HepG2 (cell line): ENCODE data around the gene MACROD2. TPM values are rescaled to one million over a fixed set of nuclear protein-coding genes. Genes with fewer than 3 reads are reported as not detected.

ENCODE experiments used
- ATAC-seq: fragments of 200-7000 bp; cut with Tn5 transposase; 3 replicates; pipeline ENCODE4 v1.9.1; 2020; ENCODE audit warnings: mild to moderate bottlenecking, moderate library complexity
- BruUV-seq: library from RNA; stranded (reverse); fragments of 400-500 nt; replicated peaks from 2 replicates; lab custom pipeline; 2021; lab: Mats Ljungman, UMichigan
- CTCF ChIA-PET: fragments of 300-600 bp; formaldehyde crosslinking; extraction: SDS; loops from one replicate; lab custom pipeline; 2021; ENCODE audit warnings: low total read pairs, inconsistent platforms, low intra/inter-chr PET ratio; lab: Yijun Ruan, JAX
- POLR2A ChIA-PET: fragments of 350-600 bp; sonication (Branson Sonifier 250); formaldehyde crosslinking; loops from one replicate; lab custom pipeline; 2020; ENCODE audit warnings: antibody characterized with exemption, inconsistent platforms; lab: Yijun Ruan, JAX
- DNase-seq: peaks from one replicate; pipeline ENCODE4 v3.0.0-alpha.2; 2015; ENCODE audit warnings: low spot score
- FAIRE-seq: peaks from 3 replicates; lab custom pipeline; 2011; peaks lifted over from hg19 to GRCh38; lab: Jason Lieb, UNC
- H2AFZ ChIP-seq: one replicate; pipeline ENCODE4 v1.6.1; 2011; ENCODE audit warnings: low read length, inconsistent platforms
- H3K27ac ChIP-seq: fragments of 300-600 bp; 3 replicates; pipeline ENCODE4 v1.8.0; 2011; ENCODE audit warnings: mixed run types, mild to moderate bottlenecking, mixed read lengths, low read length, inconsistent platforms; ENCODE audit not compliant: insufficient read depth; ENCODE audit errors: extremely low read length
- H3K27me3 ChIP-seq, 2 experiments: fragments of 200-600 bp in 1 of 2; 2 replicates in 1 of 2; 3 replicates in 1 of 2; pipeline versions ENCODE4 v1.6.0 to v1.8.0; 2011; ENCODE audit warnings: low read length in 2 of 2, mild to moderate bottlenecking in 2 of 2, moderate library complexity in 2 of 2, inconsistent platforms in 1 of 2; ENCODE audit not compliant: insufficient read depth in 2 of 2, control insufficient read depth in 1 of 2
- H3K36me3 ChIP-seq, 2 experiments: fragments of 200-600 bp in 1 of 2; replicated peaks in 1 of 2; 2 replicates in 1 of 2; 3 replicates in 1 of 2; pipeline versions ENCODE4 v1.5.1 to v1.8.0; 2011; ENCODE audit warnings: low read length in 2 of 2, inconsistent platforms in 1 of 2; ENCODE audit not compliant: insufficient read depth in 2 of 2, control insufficient read depth in 1 of 2
- H3K4me1 ChIP-seq: 2 replicates; pipeline ENCODE4 v1.5.1; 2012; ENCODE audit warnings: low read length, inconsistent platforms; ENCODE audit not compliant: insufficient read depth
- H3K4me2 ChIP-seq: 2 replicates; pipeline ENCODE4 v1.6.0; 2011; ENCODE audit warnings: low read depth, low read length, inconsistent platforms
- H3K4me3 ChIP-seq, 3 experiments: fragments of 200-600 bp in 1 of 3; sonication (generic), shearing (Covaris generic) in 1 of 3; replicated peaks in 1 of 3; 2 replicates each; pipeline ENCODE4 v1.5.1; 2011 to 2016; ENCODE audit warnings: low read length in 3 of 3, inconsistent platforms in 2 of 3, low read depth in 2 of 3, mild to moderate bottlenecking in 2 of 3, control low read depth in 1 of 3, mixed read lengths in 1 of 3; ENCODE audit not compliant: insufficient read depth in 1 of 3
- H3K79me2 ChIP-seq: one replicate; pipeline ENCODE4 v1.6.1; 2011; ENCODE audit warnings: low read length, inconsistent platforms; ENCODE audit not compliant: insufficient read depth
- H3K9ac ChIP-seq: 2 replicates; pipeline ENCODE4 v1.6.0; 2011; ENCODE audit warnings: mild to moderate bottlenecking, low read depth, low read length, inconsistent platforms; ENCODE audit not compliant: insufficient read depth
- H3K9me3 ChIP-seq: 2 replicates; pipeline ENCODE4 v1.5.1; 2012; ENCODE audit warnings: mild to moderate bottlenecking, low read length
- H4K20me1 ChIP-seq: 2 replicates; pipeline ENCODE4 v1.6.0; 2011; ENCODE audit warnings: inconsistent platforms, mild to moderate bottlenecking, low read length, moderate library complexity; ENCODE audit not compliant: insufficient read depth
- HOXD1 ChIP-seq: sonication (generic); formaldehyde crosslinking; IDR thresholded peaks from 2 replicates; pipeline ENCODE4 v1.5.0; 2020; ENCODE audit warnings: missing genetic modification reagents
- JUNB ChIP-seq: sonication (generic); formaldehyde crosslinking; IDR thresholded peaks from 2 replicates; pipeline ENCODE4 v1.8.0; 2022; ENCODE audit warnings: missing genetic modification reagents, mild to moderate bottlenecking, borderline replicate concordance
- MTA1 ChIP-seq: sonication (generic); formaldehyde crosslinking; IDR thresholded peaks from 2 replicates; pipeline ENCODE4 v1.4.0; 2020; ENCODE audit warnings: missing genetic modification reagents, mild to moderate bottlenecking, borderline replicate concordance
- MYNN ChIP-seq: sonication (generic); formaldehyde crosslinking; IDR thresholded peaks from 2 replicates; pipeline ENCODE4 v1.4.0; 2020; ENCODE audit warnings: mild to moderate bottlenecking, low read depth, missing genetic modification reagents
- NKX3-1 ChIP-seq: sonication (generic); formaldehyde crosslinking; IDR thresholded peaks from 2 replicates; pipeline ENCODE4 v1.5.0; 2020; ENCODE audit warnings: missing genetic modification reagents
- SCMH1 ChIP-seq: sonication (generic); formaldehyde crosslinking; IDR thresholded peaks from 2 replicates; pipeline ENCODE4 v1.9.0; 2021; ENCODE audit warnings: missing genetic modification reagents, mild to moderate bottlenecking, borderline replicate concordance
- STAG1 ChIP-seq: sonication (generic); formaldehyde crosslinking; IDR thresholded peaks from 2 replicates; pipeline ENCODE4 v1.4.0; 2020; ENCODE audit warnings: missing genetic modification reagents
- ZNF17 ChIP-seq: sonication (generic); formaldehyde crosslinking; IDR thresholded peaks from 2 replicates; pipeline ENCODE4 v1.5.0; 2020; ENCODE audit warnings: mild to moderate bottlenecking, missing genetic modification reagents
- WGBS: methylation state at CpG from one replicate; pipeline ENCODE4 v1.1.6; 2017; ENCODE audit warnings: low lambda C conversion rate; 5-methylcytosine and 5-hydroxymethylcytosine counted together
- in situ Hi-C: cut with HindIII; loops from 2 replicates; pipeline ENCODE4 v1.10.0; 2017; ENCODE audit warnings: low pct_unique_long_range_greater_than_20kb; ENCODE audit not compliant: extremely low pct_ligation_motif_present
- intact Hi-C: fragments of 100-400 bp; cut with micrococcal nuclease; formaldehyde crosslinking; loops from one replicate; pipeline ENCODE4 v1.10.0; 2022; ENCODE audit not compliant: unreplicated experiment
- polyA plus RNA-seq, 8 experiments: library from polyadenylated mRNA; depleted of rRNA in 3 of 8; stranded (reverse) in 7 of 8; unstranded in 1 of 8; fragments of >200 nt; fragmentation: Illumina TruSeq in 4 of 8; extraction: Trizol in 4 of 8; gene quantifications; 2 replicates each; pipeline versions ENCODE4 v1.2.1 to v1.2.3, GENCODE V29; 2011 to 2016; ENCODE audit warnings: low read depth in 4 of 8, missing spikeins in 1 of 8, mixed read lengths in 1 of 8; ENCODE audit not compliant: insufficient read depth in 1 of 8
- total RNA-seq, 5 experiments: library from RNA; depleted of rRNA; stranded (reverse); fragments of >200 nt; fragmentation: Illumina TruSeq; extraction: Trizol; gene quantifications; 2 replicates each; pipeline ENCODE4 v1.2.3, GENCODE V29; 2016; ENCODE audit warnings: low read depth in 1 of 5
- TF ChIP-seq, protein P1 (sequence below): sonication (generic); formaldehyde crosslinking; IDR thresholded peaks from 2 replicates; pipeline ENCODE4 v1.5.0; 2020; ENCODE audit warnings: mild to moderate bottlenecking, missing genetic modification reagents, borderline replicate concordance
- TF ChIP-seq, protein P2 (sequence below): sonication (generic); formaldehyde crosslinking; IDR thresholded peaks from 2 replicates; pipeline ENCODE4 v1.4.0; 2020; ENCODE audit warnings: missing genetic modification reagents
- TF ChIP-seq, protein P3 (sequence below): sonication (generic); formaldehyde crosslinking; IDR thresholded peaks from 2 replicates; pipeline ENCODE4 v1.5.0; 2020; ENCODE audit warnings: mild to moderate bottlenecking, missing genetic modification reagents, moderate library complexity
- TF ChIP-seq, protein P4 (sequence below): sonication (generic); formaldehyde crosslinking; IDR thresholded peaks from 2 replicates; pipeline ENCODE4 v1.5.0; 2020; ENCODE audit warnings: missing genetic modification reagents

MACROD2 gene
- total and polyA plus RNA-seq, 2 of the 13 experiments (the other 11 are each of a cell fraction or from before 2014, with no cell fraction given) = 0.13 to 0.51 TPM

DNA sequence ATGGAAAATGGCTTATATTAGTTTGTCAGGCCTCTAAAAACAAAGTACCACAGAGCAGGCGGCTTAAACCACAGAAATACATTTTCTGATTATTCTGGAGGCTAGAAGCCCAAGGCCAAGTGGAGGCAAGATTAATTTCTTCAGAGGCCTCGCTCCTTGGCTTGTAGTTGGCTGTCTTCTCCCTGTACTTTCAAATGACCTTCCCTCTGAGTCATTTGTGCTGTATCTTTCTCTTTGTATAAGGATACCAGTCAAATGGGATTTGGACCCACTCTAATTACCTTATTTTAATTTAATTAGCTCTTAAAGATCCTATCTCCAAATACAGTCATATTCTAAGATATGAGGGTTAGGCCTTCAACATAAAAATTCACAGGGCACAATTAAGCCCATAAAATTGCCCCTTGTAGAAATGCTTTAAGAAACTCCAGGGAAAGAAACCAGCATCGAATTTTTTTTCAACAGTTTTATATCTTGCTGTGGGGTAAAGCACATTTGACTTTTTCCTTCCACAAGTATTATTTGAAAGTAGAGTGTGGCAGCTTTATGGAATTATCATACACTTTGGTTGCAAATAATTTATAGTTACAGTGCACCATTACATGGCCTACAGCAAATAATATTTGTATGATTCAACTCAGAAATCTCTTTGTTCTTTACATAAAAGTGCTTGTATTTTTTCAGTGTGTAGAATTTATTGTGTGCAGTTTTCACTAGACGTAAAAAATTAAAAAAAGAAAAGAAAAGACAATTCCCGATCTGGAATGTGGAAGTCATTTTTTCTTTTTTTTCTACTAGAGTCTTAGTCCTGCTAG lies 1871.8 kb downstream of the MACROD2 start:
- intact Hi-C loops (no loop called here), in situ Hi-C loops (no loop called here)
- Histone ChIP-seq H3K9me3 (peaks cover 76% of the 10 kb centered on the region), H3K27me3 (no peaks in the 10 kb centered on the region), H3K4me3 (no peak overlapping the region), H2AFZ (no peak overlapping the region), H3K79me2 (no peaks in the 10 kb centered on the region), H3K4me2 (no peak overlapping the region), H3K4me1 (no peaks in the 10 kb centered on the region), H3K27ac (no peak overlapping the region), H3K36me3 (no peaks in the 10 kb centered on the region), H4K20me1 (no peaks in the 10 kb centered on the region), H3K9ac (no peak overlapping the region)
- ChIA-PET POLR2A (no interaction called here), CTCF (no interaction called here)
- FAIRE-seq (no peak), ATAC-seq (no peak), DNase-seq (no peak)
- WGBS = 11% methylated on average over 5 of the region's 5 CpGs
- TF ChIP-seq ZNF17 (CRISPR knock-in tag) = no peak
- TF ChIP-seq, protein P1, sequence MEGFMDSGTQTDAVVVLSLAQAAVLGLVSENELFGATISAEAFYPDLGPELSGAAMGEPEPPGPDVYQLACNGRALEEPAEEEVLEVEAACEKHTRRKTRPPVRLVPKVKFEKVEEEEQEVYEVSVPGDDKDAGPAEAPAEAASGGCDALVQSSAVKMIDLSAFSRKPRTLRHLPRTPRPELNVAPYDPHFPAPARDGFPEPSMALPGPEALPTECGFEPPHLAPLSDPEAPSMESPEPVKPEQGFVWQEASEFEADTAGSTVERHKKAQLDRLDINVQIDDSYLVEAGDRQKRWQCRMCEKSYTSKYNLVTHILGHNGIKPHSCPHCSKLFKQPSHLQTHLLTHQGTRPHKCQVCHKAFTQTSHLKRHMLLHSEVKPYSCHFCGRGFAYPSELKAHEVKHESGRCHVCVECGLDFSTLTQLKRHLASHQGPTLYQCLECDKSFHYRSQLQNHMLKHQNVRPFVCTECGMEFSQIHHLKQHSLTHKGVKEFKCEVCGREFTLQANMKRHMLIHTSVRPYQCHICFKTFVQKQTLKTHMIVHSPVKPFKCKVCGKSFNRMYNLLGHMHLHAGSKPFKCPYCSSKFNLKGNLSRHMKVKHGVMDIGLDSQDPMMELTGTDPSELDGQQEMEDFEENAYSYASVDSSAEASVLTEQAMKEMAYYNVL (CRISPR knock-in tag) = no peak
- TF ChIP-seq, protein P2, sequence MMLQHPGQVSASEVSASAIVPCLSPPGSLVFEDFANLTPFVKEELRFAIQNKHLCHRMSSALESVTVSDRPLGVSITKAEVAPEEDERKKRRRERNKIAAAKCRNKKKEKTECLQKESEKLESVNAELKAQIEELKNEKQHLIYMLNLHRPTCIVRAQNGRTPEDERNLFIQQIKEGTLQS (CRISPR knock-in tag) = no peak
- BruUV-seq = no TSS peak

DNA sequence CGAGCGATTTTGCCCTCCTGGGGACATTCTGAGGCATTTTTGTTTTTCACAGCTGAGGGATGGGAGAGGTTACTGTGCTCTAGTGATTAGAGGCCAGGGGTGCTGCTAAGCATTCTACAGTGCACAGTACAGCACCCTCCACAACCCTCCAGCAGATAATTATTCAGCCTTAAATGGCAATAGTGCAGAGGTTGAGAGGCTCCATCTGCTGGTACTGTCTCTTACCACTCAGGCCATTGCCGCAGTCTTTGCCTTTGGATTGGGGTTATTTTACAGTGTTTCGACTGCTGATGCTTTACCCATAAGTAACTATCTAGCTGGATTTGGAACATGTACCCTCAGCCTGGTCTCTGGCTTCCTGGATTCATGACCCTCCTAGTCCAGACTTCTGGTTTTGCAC lies 1872.6 kb downstream of the MACROD2 start:
- ATAC-seq (peak; percentile 85), DNase-seq (peak; percentile 5), FAIRE-seq (no peak)
- intact Hi-C loops (no loop called here), in situ Hi-C loops (no loop called here)
- H3K9me3 ChIP-seq = peaks cover 71% of the 10 kb centered on the region
- no peak overlapping the region for H3K4me2 ChIP-seq
- H2AFZ ChIP-seq = no peak overlapping the region
- H3K4me1 ChIP-seq = no peaks in the 10 kb centered on the region
- CTCF ChIA-PET = no interaction called here
- H3K9ac ChIP-seq = no peak overlapping the region
- no peak overlapping the region for H3K4me3 ChIP-seq
- 5% methylated on average over 4 of the region's 4 CpGs for WGBS
- H3K27ac ChIP-seq = no peak overlapping the region
- H3K79me2 ChIP-seq = no peaks in the 10 kb centered on the region
- no peaks in the 10 kb centered on the region for H4K20me1 ChIP-seq
- POLR2A ChIA-PET = no interaction called here
- no peaks in the 10 kb centered on the region for H3K36me3 ChIP-seq
- no peaks in the 10 kb centered on the region for H3K27me3 ChIP-seq
- BruUV-seq = no TSS peak
- TF ChIP-seq, protein P3, sequence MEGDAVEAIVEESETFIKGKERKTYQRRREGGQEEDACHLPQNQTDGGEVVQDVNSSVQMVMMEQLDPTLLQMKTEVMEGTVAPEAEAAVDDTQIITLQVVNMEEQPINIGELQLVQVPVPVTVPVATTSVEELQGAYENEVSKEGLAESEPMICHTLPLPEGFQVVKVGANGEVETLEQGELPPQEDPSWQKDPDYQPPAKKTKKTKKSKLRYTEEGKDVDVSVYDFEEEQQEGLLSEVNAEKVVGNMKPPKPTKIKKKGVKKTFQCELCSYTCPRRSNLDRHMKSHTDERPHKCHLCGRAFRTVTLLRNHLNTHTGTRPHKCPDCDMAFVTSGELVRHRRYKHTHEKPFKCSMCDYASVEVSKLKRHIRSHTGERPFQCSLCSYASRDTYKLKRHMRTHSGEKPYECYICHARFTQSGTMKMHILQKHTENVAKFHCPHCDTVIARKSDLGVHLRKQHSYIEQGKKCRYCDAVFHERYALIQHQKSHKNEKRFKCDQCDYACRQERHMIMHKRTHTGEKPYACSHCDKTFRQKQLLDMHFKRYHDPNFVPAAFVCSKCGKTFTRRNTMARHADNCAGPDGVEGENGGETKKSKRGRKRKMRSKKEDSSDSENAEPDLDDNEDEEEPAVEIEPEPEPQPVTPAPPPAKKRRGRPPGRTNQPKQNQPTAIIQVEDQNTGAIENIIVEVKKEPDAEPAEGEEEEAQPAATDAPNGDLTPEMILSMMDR = peak; percentile 44
- TF ChIP-seq SCMH1 (CRISPR knock-in tag) = no peak
- TF ChIP-seq MTA1 (CRISPR knock-in tag) = no peak
- no peak for TF ChIP-seq NKX3-1 (CRISPR knock-in tag)
- TF ChIP-seq JUNB (CRISPR knock-in tag) = no peak
- no peak for TF ChIP-seq MYNN (CRISPR knock-in tag)
- peak; percentile 50 for TF ChIP-seq STAG1
- TF ChIP-seq, protein P4, sequence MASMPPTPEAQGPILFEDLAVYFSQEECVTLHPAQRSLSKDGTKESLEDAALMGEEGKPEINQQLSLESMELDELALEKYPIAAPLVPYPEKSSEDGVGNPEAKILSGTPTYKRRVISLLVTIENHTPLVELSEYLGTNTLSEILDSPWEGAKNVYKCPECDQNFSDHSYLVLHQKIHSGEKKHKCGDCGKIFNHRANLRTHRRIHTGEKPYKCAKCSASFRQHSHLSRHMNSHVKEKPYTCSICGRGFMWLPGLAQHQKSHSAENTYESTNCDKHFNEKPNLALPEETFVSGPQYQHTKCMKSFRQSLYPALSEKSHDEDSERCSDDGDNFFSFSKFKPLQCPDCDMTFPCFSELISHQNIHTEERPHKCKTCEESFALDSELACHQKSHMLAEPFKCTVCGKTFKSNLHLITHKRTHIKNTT (CRISPR knock-in tag) = no peak
- no peak for TF ChIP-seq HOXD1 (CRISPR knock-in tag)
